K562 treated with DMSO at 1 percent for 4 hours (cell line): ENCODE results near the gene NOS1. TPM values are rescaled to one million over a fixed set of nuclear protein-coding genes. Genes with fewer than 3 reads are reported as not detected.

Experiments used
- total RNA-seq: library from RNA; unstranded; fragments of 300-600 nt; gene quantifications from 2 replicates; pipeline ENCODE4 v1.2.3, GENCODE V29; 2022; ENCODE audit not compliant: insufficient read depth

The NOS1 gene
- not detected in 2 replicates for total RNA-seq

GRCh38 chr12:117361347-117361751, at the start of gene NOS1:
Gene NOS1, minus strand, starts transcription at chr12:117361626. Its CDS starts 30,557 bp downstream, at chr12:117331069.

GRCh38 chr12:117190210-117190781, 171.1 kb downstream of the NOS1 start, which contains the start of gene FBXO21:
Gene FBXO21, minus strand, starts transcription at chr12:117190470. Its CDS starts 14 bp downstream, at chr12:117190456.

Other genes starting within 250 kb of the NOS1 start
- gene FBXO21, start 171.2 kb downstream of the NOS1 start, total RNA-seq, result 11.7 and 11.9 TPM in 2 replicates